NCI-H748 treated with DMSO at 0.1 percent for 48 hours (cell line): ENCODE measurements around the gene ENTPD2.

Source experiments
- DNase-seq: peaks from one replicate; lab custom pipeline; 2025; lab: John Stamatoyannopoulos, UW

ENTPD2 gene

DNA sequence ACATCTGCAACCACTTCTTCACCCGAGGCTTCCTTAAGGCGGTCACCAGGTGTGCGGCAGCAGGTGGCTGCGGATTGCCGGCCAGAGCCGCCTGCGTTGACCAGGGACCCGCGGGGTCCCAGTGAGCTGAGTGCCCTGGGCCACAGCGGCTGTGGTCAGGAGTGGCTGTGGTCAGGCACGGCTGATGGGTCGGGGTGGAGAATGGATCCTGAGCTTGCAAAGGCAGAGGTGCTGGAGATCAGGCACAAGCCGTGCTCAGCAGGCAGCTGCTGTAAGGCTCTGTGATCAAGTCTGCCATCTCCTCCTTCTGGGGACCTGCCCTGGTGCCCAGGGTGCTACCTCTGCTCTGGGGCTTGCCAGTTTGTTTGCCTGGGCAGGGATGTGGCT is 25.5 kb upstream of the ENTPD2 start:
- DNase-seq = no peak

- DNase-seq = no peak
These were observed 25.0 kb upstream of the ENTPD2 start for GRCh38 chr9:137078701-137079400.

DNA sequence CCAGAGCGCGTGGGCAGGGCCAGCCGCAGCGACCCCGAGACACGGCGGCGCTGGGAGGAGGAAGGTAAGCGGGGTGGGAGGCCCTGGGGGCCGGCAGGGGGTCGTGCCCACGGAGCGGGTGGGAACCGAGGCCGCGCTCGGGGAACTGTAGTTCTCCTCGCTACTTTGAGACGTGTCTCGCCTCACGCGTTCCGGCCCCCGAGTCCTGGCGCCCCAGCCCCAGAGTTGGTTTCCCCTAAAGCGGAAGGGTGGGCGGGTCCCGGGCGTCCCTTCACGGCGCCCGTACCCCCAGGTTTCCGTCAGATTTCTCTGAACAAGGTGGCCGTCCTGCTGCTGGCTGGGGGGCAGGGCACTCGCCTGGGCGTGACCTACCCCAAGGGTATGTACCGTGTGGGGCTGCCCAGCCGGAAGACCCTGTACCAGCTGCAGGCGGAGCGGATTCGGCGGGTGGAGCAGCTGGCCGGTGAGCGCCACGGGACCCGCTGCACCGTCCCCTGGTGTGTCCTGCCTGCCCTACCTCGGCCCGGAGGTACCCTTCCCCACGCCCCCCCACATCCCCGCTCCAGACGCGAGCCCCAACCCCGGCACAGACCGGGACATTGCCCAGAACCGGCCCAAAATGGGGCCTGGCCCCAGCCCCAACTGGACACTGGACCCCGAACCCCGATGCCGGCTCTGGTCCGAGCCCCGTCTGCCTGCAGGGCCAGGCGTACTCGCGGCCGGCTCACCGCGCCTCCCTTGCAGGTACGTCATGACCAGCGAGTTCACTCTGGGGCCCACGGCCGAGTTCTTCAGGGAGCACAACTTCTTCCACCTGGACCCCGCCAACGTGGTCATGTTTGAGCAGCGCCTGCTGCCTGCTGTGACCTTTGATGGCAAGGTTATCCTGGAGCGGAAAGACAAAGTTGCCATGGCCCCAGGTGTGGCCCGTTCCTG is 24.2 kb upstream of the ENTPD2 start:
- no peak for DNase-seq

- DNase-seq = no peak
These were observed 23.3 kb upstream of the ENTPD2 start, which contains the start of gene UAP1L1 for GRCh38 chr9:137077010-137077747. TSS of gene UAP1L1 (plus strand) at chr9:137077517. CDS start at chr9:137077533, 16 bp downstream.

GRCh38 chr9:137076636-137077009 is 22.8 kb upstream of the ENTPD2 start:
- DNase-seq = no peak

DNA sequence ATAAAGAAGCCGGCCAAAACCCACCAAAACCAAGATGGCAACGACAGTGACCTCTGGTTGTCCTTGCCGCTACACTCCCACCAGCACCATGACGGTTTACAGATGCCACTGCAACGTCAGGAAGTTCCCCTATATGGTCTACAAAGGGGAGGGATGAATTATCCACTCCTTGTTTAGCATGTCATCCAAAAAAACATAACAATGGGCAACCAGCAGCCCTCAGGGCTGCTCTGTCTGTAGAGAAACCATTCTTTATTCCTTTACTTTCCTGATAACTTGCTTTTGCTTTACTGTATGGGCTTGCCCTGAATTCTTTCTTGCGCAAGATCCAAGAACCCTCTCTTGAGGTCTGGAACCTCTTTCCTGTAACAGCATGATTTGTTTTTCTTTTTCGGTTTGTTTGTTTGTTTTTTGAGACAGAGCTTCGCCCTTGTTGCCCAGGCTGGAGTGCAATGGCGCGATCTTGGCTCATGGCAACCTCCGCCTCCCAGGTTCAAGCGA is 21.5 kb upstream of the ENTPD2 start:
- DNase-seq = no peak

GRCh38 chr9:137074657-137075274 is 20.9 kb upstream of the ENTPD2 start:
- no peak for DNase-seq

GRCh38 chr9:137073992-137074399 is 20.1 kb upstream of the ENTPD2 start:
- DNase-seq = no peak

DNA sequence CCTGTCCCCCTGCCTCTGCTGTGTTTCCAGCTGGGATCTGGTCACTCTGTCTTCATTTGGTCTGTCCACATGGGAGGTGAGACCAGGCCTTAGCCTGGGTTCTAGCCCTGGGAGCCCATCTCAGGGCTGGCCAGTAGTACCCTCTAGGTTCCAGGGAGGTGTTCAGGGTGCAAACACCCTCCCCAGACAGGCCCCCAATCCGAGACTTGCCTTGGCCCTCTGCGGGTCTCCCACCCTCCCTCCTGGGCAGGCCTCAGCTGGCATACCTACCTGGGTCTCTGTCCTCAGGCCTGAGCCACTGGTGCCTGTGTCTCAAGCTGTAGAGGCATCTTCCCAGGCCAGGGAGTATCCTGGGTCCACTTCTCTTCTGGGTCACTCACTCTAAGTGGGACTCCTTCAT is 17.4 kb upstream of the ENTPD2 start:
- DNase-seq = no peak

DNA sequence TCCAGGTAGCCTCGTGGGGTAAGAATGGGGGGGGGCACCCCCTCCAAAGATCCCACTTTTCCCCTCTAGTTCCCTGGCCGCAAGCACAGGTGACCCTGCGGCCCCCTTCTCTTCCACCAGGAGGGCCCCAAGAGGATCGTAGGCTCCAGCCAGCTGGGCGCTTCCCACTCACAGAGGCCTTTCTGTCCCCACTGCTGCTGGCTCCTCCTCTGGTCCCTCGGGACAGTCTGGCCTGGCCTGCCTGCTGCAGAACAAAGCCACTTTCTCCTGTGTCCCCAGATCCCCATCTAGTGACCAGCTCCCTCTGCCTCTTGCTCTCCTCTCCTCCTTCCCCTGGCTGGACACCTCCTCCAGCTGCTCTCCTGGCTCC is 17.0 kb upstream of the ENTPD2 start:
- DNase-seq = no peak

DNA sequence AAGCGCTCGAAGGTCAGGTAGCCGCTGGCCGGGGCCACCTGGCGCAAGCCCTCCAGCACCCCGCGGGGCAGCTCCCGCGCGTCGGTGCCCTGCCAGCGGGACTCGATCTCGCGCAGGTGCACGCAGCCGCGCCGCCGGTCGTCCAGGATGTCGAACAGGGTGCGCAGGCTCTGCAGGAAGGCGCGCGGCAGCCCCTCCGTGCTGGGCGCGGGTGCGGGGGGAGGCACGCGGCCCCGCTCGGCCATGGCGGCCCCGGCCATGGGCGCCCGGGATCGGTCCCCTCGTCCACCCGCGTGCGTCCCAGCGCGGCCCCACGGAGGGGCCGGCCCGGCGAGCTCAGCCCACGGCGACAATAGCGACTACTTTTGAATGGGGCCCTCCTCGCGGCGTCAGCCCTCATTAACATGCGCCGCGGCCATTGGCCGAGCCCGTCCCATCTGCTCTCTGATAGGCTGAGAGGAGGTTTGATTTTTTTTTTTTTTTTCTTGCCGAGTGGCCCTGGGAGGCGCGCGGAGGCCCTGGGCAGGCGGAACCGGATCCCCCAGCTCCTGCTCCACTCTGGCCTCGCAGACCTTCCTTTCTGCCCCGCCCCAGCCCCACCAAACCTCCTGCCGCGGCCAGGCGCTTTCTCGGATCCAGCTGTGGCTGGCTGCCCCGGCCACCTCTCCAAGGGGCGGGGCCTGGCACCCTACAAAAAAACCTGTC is 16.5 kb upstream of the ENTPD2 start, which contains the start of gene SAPCD2:
Gene SAPCD2, minus strand, starts transcription at position 357 of the 705 bp plus-strand sequence. Its CDS starts 97 bp downstream, at position 260.
- peak; percentile 86 for DNase-seq

- DNase-seq = no peak
These were observed 15.7 kb upstream of the ENTPD2 start for GRCh38 chr9:137069508-137070091.

- DNase-seq = no peak
These were observed 15.0 kb upstream of the ENTPD2 start for GRCh38 chr9:137068539-137069507.

GRCh38 chr9:137067860-137068538 is 14.1 kb upstream of the ENTPD2 start:
- peak; percentile 46 for DNase-seq

GRCh38 chr9:137066096-137066861 is 12.4 kb upstream of the ENTPD2 start:
- no peak for DNase-seq

GRCh38 chr9:137065336-137065967 is 11.6 kb upstream of the ENTPD2 start:
- DNase-seq = no peak

GRCh38 chr9:137064880-137065164 is 11.0 kb upstream of the ENTPD2 start:
- no peak for DNase-seq
